ENCODE measurements around the gene TTLL8.

DNA sequence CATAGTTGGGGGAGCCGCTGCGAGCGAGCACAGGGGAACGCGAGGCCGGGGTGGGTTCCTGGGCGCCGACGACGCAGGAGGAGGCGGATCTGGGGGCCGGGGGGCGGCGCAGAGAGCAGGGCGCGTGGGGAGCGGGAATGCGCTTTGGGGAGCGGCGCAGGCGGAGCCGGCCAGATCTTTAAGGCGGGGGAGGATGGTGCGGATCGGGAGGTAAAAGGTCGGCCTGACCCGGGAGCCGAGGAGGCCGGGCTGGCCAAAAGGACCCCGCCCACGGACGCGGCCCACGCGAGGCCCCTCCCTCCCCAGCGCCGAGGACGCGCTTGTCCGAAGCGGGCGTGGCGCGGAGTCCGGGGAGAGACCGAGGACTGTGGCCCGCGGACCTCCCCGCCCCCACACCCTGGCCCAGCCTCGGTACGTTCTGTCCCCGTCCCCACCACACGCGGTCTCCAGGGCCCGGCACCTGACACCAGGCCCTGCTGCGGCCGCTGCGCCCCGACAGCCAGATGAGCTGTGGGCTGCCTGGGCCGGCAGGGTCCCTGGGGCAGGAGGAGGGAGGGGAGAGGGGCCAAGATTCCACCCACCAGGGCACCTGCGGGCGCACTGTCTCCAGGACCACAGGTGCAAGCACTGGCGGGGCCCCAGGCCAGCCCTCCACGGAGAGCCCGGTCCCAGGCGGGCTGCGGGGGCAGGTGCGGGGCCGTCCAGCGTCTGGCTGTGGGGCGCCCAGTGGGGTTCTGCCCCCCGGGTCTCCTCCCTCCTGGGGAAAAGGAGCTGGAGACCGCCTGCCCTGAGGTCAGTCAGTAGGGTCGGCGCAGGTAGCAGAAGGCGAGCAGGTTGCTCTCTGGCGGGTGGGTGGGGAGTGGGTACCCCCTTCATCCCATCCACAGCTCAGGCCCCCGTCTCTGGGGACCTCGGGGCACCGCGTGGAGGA, 86.6 kb downstream of the TTLL8 start:
- TF ChIP-seq POLR2A (IDR thresholded peaks at IDR 0.05) = no peak
- TF ChIP-seq, protein P1, sequence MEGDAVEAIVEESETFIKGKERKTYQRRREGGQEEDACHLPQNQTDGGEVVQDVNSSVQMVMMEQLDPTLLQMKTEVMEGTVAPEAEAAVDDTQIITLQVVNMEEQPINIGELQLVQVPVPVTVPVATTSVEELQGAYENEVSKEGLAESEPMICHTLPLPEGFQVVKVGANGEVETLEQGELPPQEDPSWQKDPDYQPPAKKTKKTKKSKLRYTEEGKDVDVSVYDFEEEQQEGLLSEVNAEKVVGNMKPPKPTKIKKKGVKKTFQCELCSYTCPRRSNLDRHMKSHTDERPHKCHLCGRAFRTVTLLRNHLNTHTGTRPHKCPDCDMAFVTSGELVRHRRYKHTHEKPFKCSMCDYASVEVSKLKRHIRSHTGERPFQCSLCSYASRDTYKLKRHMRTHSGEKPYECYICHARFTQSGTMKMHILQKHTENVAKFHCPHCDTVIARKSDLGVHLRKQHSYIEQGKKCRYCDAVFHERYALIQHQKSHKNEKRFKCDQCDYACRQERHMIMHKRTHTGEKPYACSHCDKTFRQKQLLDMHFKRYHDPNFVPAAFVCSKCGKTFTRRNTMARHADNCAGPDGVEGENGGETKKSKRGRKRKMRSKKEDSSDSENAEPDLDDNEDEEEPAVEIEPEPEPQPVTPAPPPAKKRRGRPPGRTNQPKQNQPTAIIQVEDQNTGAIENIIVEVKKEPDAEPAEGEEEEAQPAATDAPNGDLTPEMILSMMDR (IDR thresholded peaks at IDR 0.05) = no peak

Data from lower leg skin (tissue), 3 donors.